Measurements from ENCODE around the gene FAM53A. TPM values are rescaled to one million over a fixed set of nuclear protein-coding genes. Genes with fewer than 3 reads are reported as not detected.

The FAM53A gene
- polyA plus RNA-seq, 2 donors, result 1.2 to 1.3 TPM

DNA sequence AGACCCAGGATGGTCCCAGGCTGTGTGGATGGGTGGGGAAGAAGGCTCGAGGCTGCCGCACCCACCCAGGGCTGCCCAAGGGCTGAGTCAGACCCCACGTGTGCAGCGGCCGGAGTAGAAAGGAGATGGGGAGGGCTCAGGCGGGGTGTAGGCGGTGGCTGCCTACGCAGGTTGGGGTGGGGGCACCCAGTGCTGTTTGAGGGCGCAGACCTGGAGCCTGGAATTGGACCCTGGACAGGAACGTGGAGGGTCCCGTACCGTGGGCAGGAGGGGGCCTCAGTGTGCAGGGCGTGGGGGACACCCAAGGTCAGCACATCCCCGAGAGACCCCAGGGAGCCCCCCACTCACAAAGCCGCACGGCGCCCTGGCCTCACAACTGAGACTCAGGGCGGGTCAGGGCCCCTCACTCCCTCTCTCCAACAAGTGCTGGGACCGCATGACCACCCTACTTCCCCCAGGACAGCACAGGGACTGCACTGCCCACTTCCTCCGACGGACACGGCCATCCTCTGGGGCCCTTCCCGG is 79.9 kb downstream of the FAM53A start:
- Histone ChIP-seq H3K4me3 (ENCODE audit: low read depth in 1 of 2, low read length in 2 of 2) (no peak overlapping the region), H3K9me3 (ENCODE audit: control insufficient read depth in 2 of 2, insufficient read depth in 1 of 2, low read depth in 1 of 2, low read length in 1 of 2) (peaks cover 0 to 2% of the 10 kb centered on the region in 2 donors), H3K36me3 (ENCODE audit: control insufficient read depth in 2 of 2, insufficient read depth in 2 of 2, low read length in 1 of 2) (no peaks in the 10 kb centered on the region), H3K4me1 (ENCODE audit: control insufficient read depth in 2 of 2, insufficient read depth in 2 of 2, low read length in 1 of 2) (peaks cover 0 to 11% of the 10 kb centered on the region in 2 donors), H3K27me3 (ENCODE audit: control insufficient read depth in 1 of 2, insufficient read depth in 2 of 2, low read length in 2 of 2) (no peaks in the 10 kb centered on the region), H3K27ac (ENCODE audit: low read depth in 2 of 2, low read length in 1 of 2) (no peak overlapping the region)
- WGBS, 2 donors, result 39 to 42% methylated on average over 23 of the region's 23 CpGs

DNA sequence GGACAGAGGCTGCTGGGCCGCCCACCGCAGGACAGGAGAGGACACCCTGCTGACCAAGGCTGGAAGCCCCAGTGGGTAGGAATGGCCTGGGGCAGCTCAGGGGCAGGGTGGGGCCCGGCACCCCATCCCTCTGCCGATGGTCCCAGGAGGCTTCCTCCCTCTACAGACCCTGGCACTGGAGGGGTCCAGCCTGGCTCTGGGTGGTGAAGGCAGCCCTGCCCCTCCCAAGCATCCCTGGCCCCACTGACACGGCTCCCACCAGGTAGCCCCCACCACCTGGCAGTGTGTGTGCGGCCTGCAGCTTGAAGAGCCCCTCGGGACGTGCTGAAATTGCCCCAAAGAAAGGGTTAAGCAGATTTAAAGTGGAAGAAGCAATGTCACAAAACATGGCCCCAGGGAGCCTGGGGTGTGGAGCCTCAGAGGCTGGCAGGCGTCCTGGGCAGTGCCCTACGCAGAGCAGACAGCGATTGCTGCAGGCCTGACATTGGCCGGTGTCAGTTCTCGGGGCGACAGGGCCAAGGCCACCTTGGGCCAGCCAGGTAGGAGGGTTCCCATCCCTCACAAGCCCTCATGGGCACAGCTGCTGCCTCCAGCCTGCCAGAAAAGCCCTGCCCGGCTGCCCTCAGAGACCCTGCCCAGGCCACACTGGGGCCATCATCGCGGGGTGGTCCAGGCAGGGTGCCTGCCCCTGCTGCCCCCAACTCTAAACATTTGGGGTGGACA is 80.5 kb downstream of the FAM53A start:
- Histone ChIP-seq H3K9me3 (ENCODE audit: control insufficient read depth in 2 of 2, insufficient read depth in 1 of 2, low read depth in 1 of 2, low read length in 1 of 2) (peaks cover 0 to 2% of the 10 kb centered on the region in 2 donors), H3K4me3 (ENCODE audit: low read depth in 1 of 2, low read length in 2 of 2) (no peak overlapping the region), H3K27ac (ENCODE audit: low read depth in 2 of 2, low read length in 1 of 2) (no peak overlapping the region), H3K36me3 (ENCODE audit: control insufficient read depth in 2 of 2, insufficient read depth in 2 of 2, low read length in 1 of 2) (no peaks in the 10 kb centered on the region), H3K4me1 (ENCODE audit: control insufficient read depth in 2 of 2, insufficient read depth in 2 of 2, low read length in 1 of 2) (peaks cover 0 to 11% of the 10 kb centered on the region in 2 donors), H3K27me3 (ENCODE audit: control insufficient read depth in 1 of 2, insufficient read depth in 2 of 2, low read length in 2 of 2) (no peaks in the 10 kb centered on the region)
- 59 to 67% methylated on average over 14 to 17 of the region's 17 CpGs for WGBS, 2 donors

DNA sequence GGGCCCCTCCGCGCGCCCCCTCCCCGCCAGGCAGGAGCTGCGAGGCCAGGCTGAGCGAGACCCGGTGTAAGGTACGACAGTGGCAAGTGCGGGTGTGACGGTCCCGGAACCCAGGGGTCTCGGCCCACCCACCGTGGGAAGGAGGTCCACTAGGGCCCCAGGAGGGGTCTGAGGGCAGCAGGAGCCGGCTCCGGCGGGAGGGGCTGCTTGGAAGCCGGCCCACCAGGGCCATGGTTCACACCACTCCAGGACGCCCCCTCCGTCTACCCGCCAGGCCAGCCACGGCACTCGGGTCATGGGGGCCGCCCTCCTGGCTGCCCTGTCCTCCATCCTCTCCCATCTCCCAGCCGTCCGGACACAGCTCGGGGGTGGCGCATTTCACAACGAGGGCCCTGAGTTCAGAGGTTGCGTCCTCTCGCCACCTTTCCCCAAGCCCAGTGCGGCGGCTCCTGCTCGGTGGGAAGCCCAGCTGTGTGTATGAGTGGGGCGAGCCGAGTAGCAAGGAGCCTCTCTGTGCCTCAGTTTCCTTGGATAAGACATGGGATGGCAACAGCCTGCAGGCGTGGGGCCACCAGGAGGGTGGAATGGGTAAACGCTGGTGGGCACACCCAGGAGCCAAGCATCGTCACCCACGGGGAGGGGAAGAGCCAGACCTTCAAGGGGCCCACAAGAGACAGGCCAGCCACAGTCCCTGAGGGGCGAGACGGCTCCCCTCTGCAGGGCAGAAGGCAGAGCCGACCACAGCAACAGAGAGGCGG is 81.3 kb downstream of the FAM53A start:
- H3K4me1 ChIP-seq (ENCODE audit: control insufficient read depth in 2 of 2, insufficient read depth in 2 of 2, low read length in 1 of 2), result peaks cover 0 to 11% of the 10 kb centered on the region in 2 donors
- H3K36me3 ChIP-seq (ENCODE audit: control insufficient read depth in 2 of 2, insufficient read depth in 2 of 2, low read length in 1 of 2), result no peaks in the 10 kb centered on the region
- no peak overlapping the region for H3K27ac ChIP-seq (ENCODE audit: low read depth in 2 of 2, low read length in 1 of 2)
- WGBS, 2 donors, result 73% methylated on average over 41 to 43 of the region's 43 CpGs
- H3K9me3 ChIP-seq (ENCODE audit: control insufficient read depth in 2 of 2, insufficient read depth in 1 of 2, low read depth in 1 of 2, low read length in 1 of 2), result no peaks in the 10 kb centered on the region
- H3K27me3 ChIP-seq (ENCODE audit: control insufficient read depth in 1 of 2, insufficient read depth in 2 of 2, low read length in 2 of 2), result no peaks in the 10 kb centered on the region
- H3K4me3 ChIP-seq (ENCODE audit: low read depth in 1 of 2, low read length in 2 of 2), result no peak overlapping the region

DNA sequence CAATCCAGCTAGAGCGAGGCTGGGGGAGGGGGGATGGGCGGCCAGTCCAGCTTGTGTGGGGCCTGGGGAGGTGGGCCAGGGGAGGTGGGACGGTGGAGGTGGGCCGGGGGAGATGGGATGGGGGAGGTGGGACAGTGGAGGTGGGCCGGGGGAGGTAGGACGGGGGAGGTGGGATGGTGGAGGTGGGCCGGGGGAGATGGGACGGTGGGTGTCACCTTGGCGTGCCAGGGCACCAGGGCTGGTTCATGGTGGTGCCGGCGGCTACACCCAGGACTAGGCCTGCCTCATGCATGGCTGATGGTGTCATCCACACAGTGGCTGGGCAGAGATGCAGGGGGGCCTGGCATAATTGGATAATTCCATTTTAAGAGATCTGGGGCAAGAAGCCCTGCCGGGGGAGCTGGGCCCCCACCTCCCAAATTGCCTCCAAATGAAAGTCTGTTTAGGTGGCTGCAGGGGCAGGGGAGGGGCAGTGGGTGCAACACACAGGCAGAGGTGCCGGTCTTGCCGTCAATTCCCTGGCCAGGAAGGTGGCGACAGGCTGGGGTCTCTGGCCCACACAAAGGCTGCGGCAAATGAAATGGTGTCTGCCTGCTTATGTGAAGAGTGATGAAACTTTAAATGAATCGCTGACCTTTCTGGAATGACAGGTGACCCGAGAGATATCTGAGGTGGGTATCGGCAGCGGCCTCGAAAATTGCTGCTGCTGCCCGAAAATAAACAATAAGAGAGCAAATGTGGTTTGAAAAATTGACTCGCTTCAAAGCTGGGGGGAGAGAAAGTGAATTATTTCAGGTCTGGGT is 82.1 kb downstream of the FAM53A start:
- Histone ChIP-seq H3K4me1 (ENCODE audit: control insufficient read depth in 2 of 2, insufficient read depth in 2 of 2, low read length in 1 of 2) (peaks cover 0 to 11% of the 10 kb centered on the region in 2 donors), H3K27me3 (ENCODE audit: control insufficient read depth in 1 of 2, insufficient read depth in 2 of 2, low read length in 2 of 2) (no peaks in the 10 kb centered on the region), H3K4me3 (ENCODE audit: low read depth in 1 of 2, low read length in 2 of 2) (no peak overlapping the region), H3K9me3 (ENCODE audit: control insufficient read depth in 2 of 2, insufficient read depth in 1 of 2, low read depth in 1 of 2, low read length in 1 of 2) (no peaks in the 10 kb centered on the region), H3K36me3 (ENCODE audit: control insufficient read depth in 2 of 2, insufficient read depth in 2 of 2, low read length in 1 of 2) (no peaks in the 10 kb centered on the region), H3K27ac (ENCODE audit: low read depth in 2 of 2, low read length in 1 of 2) (no peak overlapping the region)
- WGBS, 2 donors, result 82 to 89% methylated on average over 20 to 23 of the region's 23 CpGs

DNA sequence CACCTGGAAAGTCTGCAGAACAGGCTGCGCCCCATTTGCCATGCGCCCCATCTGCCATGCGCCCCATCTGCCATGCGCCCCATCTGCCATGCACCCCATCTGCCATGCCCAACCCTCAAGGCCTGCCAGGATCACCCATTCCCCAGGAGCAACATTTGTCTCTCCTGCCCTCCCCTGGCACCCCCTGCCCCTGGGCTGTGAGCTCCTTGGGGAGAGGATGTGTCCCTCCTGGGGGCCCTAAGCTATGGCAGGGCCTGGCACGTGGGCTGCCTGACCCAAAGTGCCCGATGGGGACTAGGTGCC is 82.6 kb downstream of the FAM53A start:
- Histone ChIP-seq H3K27me3 (ENCODE audit: control insufficient read depth in 1 of 2, insufficient read depth in 2 of 2, low read length in 2 of 2) (no peaks in the 10 kb centered on the region), H3K9me3 (ENCODE audit: control insufficient read depth in 2 of 2, insufficient read depth in 1 of 2, low read depth in 1 of 2, low read length in 1 of 2) (no peaks in the 10 kb centered on the region)
- 83 to 94% methylated on average over 2 to 6 of the region's 6 CpGs for WGBS, 2 donors

DNA sequence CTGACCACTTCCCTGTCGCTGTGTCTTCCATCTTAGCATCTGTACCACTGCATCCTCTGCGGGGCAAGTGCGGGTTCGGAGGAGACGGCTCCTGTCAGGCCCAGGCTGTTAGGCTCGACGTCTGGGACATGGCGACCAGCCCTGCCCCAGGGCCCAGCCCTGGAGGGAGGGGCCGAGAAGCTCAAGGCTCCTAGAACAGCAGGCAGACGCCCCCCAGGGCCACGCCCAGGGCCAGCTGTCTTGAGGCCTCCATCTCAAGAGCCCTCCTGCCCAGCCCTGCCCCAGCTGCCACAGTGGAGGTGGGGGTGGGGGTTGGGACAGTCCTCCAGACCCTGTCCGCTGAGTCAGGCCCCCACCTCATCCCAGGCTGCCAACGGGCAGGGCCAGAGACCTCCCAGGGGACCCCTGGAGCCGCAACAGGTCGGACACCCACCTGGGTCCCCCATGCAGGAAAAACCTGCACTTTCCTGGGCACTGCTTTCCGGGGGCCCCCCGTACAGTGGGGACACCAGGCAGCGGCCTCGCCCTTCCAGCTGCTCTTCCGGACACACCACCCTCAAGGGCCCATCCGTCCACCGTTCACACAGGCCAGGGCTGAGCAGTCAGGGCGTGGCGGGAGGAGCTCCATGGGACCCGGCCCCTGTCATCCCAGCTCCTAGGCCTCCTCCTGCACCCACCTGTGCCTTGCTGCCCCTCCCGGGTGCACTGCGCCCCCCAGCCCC is 83.1 kb downstream of the FAM53A start:
- Histone ChIP-seq H3K36me3 (ENCODE audit: control insufficient read depth in 2 of 2, insufficient read depth in 2 of 2, low read length in 1 of 2) (no peaks in the 10 kb centered on the region), H3K4me3 (ENCODE audit: low read depth in 1 of 2, low read length in 2 of 2) (no peak overlapping the region), H3K4me1 (ENCODE audit: control insufficient read depth in 2 of 2, insufficient read depth in 2 of 2, low read length in 1 of 2) (peaks cover 0 to 11% of the 10 kb centered on the region in 2 donors), H3K27me3 (ENCODE audit: control insufficient read depth in 1 of 2, insufficient read depth in 2 of 2, low read length in 2 of 2) (no peaks in the 10 kb centered on the region), H3K9me3 (ENCODE audit: control insufficient read depth in 2 of 2, insufficient read depth in 1 of 2, low read depth in 1 of 2, low read length in 1 of 2) (no peaks in the 10 kb centered on the region), H3K27ac (ENCODE audit: low read depth in 2 of 2, low read length in 1 of 2) (no peak overlapping the region)
- 77 to 78% methylated on average over 16 to 27 of the region's 27 CpGs for WGBS, 2 donors

More for the DNA sequence above, 82.6 kb downstream of the FAM53A start:
- Histone ChIP-seq H3K4me3 (ENCODE audit: low read depth in 1 of 2, low read length in 2 of 2) (no peak overlapping the region), H3K27ac (ENCODE audit: low read depth in 2 of 2, low read length in 1 of 2) (no peak overlapping the region), H3K36me3 (ENCODE audit: control insufficient read depth in 2 of 2, insufficient read depth in 2 of 2, low read length in 1 of 2) (no peaks in the 10 kb centered on the region), H3K4me1 (ENCODE audit: control insufficient read depth in 2 of 2, insufficient read depth in 2 of 2, low read length in 1 of 2) (peaks cover 0 to 11% of the 10 kb centered on the region in 2 donors)

DNA sequence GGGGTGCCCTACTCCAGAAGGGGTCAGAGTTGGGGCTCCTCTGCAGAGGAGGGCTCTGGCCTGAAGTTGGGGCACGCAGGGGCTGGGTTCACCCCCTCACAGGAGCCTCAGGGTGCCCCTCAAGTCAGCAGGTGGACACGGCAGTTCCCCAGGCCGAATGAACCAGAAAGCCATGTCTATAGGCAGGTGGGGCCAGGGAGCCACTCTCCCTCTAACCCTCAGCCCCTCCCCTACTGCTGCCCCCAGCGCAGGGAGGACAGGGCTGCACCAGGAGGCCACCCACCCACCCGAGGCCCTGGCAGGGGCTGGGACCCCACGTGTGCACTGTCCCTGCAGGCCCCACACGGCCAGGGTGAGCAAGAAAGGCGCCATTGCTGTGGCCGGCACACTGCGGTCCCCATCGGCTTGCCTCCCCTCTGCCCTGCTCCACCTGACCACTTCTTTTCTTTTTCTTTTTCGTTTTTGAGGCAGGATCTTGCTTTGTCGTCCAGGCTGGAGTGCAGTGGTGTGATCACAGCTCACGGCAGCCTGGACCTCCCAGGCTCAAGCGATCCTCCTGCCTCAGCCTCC is 83.8 kb downstream of the FAM53A start:
- no peaks in the 10 kb centered on the region for H3K36me3 ChIP-seq (ENCODE audit: control insufficient read depth in 2 of 2, insufficient read depth in 2 of 2, low read length in 1 of 2)
- H3K4me3 ChIP-seq (ENCODE audit: low read depth in 1 of 2, low read length in 2 of 2), result no peak overlapping the region
- H3K9me3 ChIP-seq (ENCODE audit: control insufficient read depth in 2 of 2, insufficient read depth in 1 of 2, low read depth in 1 of 2, low read length in 1 of 2), result no peaks in the 10 kb centered on the region
- H3K4me1 ChIP-seq (ENCODE audit: control insufficient read depth in 2 of 2, insufficient read depth in 2 of 2, low read length in 1 of 2), result peaks cover 0 to 7% of the 10 kb centered on the region in 2 donors
- no peaks in the 10 kb centered on the region for H3K27me3 ChIP-seq (ENCODE audit: control insufficient read depth in 1 of 2, insufficient read depth in 2 of 2, low read length in 2 of 2)
- 70 to 77% methylated on average over 15 of the region's 15 CpGs for WGBS, 2 donors
- no peak overlapping the region for H3K27ac ChIP-seq (ENCODE audit: low read depth in 2 of 2, low read length in 1 of 2)

DNA sequence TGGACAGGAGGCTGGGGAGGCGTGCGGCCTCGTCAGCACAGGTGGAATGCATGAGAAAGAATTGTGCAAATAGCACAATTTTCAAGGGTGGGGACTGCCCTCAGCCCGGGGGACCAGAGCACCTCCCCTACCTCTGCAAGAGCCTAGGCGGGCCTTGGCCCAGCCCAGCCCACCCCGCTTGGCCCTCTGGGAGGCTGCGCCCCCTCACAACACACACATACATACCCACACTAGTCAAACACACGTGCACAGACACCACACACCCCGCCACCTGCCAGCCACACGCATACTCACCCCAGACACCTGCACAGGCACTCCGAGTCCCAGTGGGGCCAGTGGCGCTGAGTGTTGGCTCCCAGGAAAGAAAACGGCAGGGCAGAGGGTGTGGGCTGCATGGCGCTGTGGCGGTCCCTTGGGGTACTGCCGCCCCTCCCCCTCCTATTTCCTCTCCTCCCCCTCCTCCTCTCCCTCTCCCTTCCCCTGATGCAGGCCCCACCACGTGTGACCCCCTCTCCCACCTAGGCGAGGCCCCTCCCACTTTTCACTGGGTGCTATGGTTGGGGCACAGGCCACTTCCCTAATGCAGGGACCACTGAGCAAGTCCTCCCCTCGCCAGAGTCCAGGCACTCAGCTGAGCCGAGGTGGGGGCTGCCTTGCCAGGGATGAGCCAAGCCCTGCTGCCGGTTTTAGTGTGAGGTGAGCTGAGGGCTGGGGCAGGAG is 84.5 kb downstream of the FAM53A start:
- 62 to 64% methylated on average over 19 to 21 of the region's 21 CpGs for WGBS, 2 donors
- H3K27me3 ChIP-seq (ENCODE audit: control insufficient read depth in 1 of 2, insufficient read depth in 2 of 2, low read length in 2 of 2), result no peaks in the 10 kb centered on the region
- no peak overlapping the region for H3K27ac ChIP-seq (ENCODE audit: low read depth in 2 of 2, low read length in 1 of 2)
- H3K4me3 ChIP-seq (ENCODE audit: low read depth in 1 of 2, low read length in 2 of 2), result no peak overlapping the region
- no peaks in the 10 kb centered on the region for H3K9me3 ChIP-seq (ENCODE audit: control insufficient read depth in 2 of 2, insufficient read depth in 1 of 2, low read depth in 1 of 2, low read length in 1 of 2)
- no peaks in the 10 kb centered on the region for H3K36me3 ChIP-seq (ENCODE audit: control insufficient read depth in 2 of 2, insufficient read depth in 2 of 2, low read length in 1 of 2)
- peaks cover 0 to 6% of the 10 kb centered on the region in 2 donors for H3K4me1 ChIP-seq (ENCODE audit: control insufficient read depth in 2 of 2, insufficient read depth in 2 of 2, low read length in 1 of 2)

Measured in esophagus (tissue), 2 donors.